GM21360 (cell line): ENCODE data around the gene TTC8.

ENCODE experiments used
- ATAC-seq: cut with Tn5 transposase; IDR thresholded peaks from one replicate; pipeline ENCODE4 v1.9.1; 2021; ENCODE audit warnings: mild to moderate bottlenecking, moderate library complexity; ENCODE audit not compliant: unreplicated experiment

The TTC8 gene

DNA sequence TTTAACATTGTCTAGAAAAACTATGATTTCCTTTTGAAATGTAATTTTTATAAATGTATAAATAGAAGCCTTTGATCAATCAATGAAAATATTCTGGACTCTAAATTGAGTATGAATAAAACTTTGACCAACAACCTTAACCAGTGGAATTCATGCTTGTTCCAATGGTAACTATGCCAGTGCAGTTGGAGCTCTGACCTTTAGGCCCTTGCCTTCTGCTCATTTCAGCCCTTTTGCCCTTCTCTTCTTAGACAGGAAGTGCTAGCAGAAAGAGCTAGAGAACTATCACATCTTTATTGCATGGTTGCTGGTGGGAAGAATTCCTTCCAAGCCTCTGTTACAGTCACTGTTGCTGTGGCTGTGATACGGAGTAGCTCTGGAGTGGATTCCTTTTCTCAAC, 39.7 kb downstream of the TTC8 start:
- ATAC-seq = no peak

GRCh38 chr14:88866305-88866704, 41.9 kb downstream of the TTC8 start:
- ATAC-seq = no peak

GRCh38 chr14:88868558-88869159, 44.2 kb downstream of the TTC8 start:
- no peak for ATAC-seq

- ATAC-seq = no peak
Observed at GRCh38 chr14:88870777-88871176, 46.3 kb downstream of the TTC8 start.

DNA sequence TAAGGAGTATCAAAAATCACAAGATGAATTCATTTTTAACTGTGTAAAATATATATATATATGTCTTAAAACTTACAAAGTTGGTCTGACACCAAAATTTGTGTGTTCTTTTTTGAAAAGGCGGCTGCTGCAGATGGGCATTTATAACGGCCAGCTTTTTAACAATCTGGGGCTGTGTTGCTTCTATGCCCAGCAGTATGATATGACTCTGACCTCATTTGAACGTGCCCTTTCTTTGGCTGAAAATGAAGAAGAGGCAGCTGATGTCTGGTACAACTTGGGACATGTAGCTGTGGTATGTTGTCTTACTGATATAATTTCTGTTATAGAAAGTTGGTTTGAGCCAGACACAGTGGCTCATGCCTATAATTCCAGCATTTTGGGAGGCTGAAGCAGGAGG, 47.0 kb downstream of the TTC8 start:
- no peak for ATAC-seq

DNA sequence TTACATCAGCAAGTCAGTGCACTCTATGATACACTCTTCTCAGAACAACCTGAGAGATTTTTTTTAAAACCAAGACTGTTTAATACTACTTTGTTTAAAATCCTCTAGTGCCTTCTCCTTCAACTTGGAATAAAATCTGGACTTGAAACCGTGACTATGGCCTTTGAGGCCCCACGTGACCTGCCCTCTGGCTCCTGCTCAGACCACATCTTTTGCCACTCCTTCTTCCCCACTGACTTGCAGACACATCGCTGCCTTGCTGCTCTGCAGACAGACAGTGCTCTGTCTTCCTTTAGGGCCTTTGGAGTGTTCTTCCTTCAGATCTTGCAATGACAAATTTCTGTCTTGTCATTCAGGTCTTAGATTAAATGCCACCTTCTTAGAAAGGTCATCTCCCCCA, 48.5 kb downstream of the TTC8 start:
- no peak for ATAC-seq

DNA sequence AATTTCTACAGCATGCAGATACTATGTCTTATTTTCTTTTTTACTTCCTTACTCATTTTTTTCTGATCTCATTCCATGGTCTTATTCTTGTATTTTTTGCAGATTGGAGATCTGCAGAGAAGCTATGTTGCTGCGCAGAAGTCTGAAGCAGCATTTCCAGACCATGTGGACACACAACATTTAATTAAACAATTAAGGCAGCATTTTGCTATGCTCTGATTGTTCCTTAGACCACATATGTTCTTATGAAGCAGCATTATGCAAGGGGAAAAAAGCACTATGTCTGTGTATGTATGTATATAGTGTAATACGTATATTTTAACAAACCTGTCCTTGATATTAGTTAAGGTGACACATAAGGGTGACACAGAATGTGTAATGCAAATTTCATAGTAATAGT, 52.7 kb downstream of the TTC8 start:
- ATAC-seq = no peak

DNA sequence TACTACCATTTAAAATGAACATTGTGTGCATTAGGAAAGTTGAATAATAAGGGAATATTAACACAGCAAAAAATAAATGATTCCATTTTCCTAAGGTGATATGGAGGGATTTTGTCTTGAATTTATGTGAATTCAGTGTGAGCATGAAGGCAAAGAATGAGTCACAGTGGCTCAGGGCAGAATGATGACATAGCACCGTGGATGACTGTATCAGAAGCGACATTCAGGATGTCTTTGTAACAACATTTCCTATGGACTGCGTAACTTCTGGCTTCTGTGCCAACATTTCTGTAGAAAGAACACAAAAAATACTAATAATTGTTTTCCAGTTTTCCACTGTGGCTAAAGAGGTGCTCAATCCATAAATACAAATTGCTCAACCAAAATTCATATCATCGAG, 54.6 kb downstream of the TTC8 start:
- ATAC-seq = no peak

DNA sequence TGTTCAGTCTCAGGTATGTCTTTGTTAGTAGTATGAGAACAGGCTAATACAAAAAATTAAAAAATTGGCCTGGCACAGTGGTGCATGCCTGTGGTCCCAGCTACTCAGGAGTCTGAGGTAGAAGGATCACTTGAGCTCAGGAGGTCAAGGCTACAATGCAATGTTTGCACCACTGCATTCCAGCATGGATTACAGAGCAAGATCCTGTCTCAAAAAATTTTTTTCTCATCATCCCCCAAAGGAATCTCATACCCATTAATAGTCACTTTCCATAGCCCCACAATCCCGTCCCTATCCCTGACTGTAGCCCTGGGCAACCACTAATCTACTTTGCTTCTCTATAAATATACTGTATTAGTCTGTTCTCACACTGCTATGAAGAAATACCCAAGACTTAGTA, 57.8 kb downstream of the TTC8 start:
- ATAC-seq = no peak

DNA sequence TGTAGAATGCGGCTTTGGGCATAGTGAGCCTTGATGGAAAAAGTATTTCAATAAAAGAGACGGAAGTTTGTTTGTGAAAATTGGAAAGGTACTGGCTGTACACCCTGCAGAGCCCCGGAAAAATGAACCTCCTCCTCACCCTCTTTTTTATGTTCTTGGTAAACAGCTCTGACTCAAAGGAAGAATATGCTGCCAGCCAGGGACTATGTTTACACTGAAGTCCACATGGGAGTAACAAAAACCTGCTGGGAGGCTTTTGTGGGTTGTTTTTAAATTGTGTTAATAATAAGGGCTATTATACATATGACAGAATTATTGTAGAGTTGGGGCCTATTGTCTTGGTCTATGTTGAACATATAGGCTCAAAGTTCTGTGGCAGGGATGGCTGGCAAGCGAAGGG, 70.7 kb downstream of the TTC8 start:
- no peak for ATAC-seq

GRCh38 chr14:88901189-88901588, 76.7 kb downstream of the TTC8 start:
- ATAC-seq = no peak

- no peak for ATAC-seq
Observed at GRCh38 chr14:88901991-88902390, 77.5 kb downstream of the TTC8 start.

DNA sequence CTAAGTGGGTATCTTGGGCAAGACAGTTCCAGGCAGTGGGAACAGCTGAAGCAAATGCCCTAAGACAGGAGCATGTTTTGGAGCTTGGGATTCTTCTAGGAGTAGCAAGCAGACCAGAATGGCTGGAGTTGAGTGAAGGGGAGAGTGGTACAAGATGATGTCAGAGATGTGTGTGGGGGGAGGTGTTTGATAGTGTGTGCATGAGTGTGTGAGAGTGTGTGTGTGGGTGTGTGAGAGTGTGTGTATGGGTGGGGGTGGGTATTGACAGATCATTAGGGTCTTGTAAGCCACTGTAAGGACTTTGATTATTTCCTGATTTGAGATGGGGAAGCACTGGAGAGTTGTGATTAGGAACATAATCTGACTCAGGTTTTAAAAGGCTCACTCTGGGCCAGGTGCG, 78.4 kb downstream of the TTC8 start:
- ATAC-seq = no peak

DNA sequence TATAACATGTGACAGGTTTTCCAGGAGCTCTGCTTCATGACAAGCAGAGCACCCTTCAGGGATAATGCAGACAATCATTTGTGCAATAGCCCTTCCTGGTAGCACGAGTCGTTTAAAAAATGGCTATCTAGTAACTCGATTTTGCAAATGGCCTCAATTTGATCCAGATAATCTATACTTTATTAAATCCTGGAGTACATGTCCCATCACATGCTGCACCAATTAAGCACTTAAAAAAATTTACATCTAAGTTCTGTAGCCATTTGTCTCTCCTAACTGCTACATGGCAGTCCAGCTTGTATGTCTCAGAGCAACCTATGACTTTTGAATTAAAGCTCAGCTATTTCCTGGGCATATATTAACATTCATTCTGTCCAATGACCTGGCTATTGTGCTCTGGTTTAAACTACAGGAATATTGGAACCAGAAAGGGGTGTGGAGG, 79.8 kb downstream of the TTC8 start:
- ATAC-seq = no peak

- ATAC-seq = no peak
Observed at GRCh38 chr14:88904864-88905263, 80.4 kb downstream of the TTC8 start.

DNA sequence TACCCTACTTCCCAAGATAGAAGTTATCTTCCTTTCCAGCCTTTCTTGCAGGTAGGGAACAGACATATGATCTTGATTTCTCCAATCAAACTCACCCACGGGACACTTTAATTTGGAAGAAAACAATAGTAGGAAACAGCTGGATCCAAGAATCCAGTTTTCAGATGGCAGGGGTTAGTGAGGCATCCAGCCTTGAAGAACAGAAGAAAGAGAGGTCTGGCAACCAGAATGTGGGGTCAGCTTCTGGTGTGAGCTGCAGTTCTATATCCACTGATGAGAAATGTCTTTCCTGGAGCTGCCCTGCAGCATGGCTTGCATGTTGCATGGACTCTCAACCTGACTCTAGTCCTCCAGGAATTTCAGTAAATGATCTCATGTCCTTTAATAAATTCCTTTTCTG, 83.8 kb downstream of the TTC8 start:
- no peak for ATAC-seq

DNA sequence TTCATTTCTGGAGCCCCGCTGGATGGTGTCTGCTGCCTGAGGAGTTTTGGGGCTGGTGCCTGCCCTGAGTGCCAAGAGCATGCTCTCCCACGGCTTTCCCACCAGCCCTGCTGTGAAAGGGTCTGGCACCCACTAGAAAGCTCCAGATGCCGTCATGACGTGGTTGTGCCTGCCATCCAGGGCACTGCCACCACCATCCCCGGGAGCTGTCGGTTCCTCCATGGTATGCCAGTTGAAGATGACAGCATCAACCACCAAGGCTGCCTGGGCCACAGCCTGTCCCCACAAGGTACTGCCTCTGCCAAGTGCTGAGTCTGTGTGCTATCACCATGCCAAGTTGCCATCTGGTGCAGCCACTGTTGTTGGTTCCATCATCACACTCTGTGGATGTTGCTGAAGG, 85.9 kb downstream of the TTC8 start:
- no peak for ATAC-seq

GRCh38 chr14:88911809-88912208, 87.4 kb downstream of the TTC8 start:
- ATAC-seq = no peak

- no peak for ATAC-seq
Observed at GRCh38 chr14:88914956-88915355, 90.5 kb downstream of the TTC8 start.

GRCh38 chr14:88919502-88919901, 95.1 kb downstream of the TTC8 start:
- no peak for ATAC-seq
